H9 (cell line): Measurements from ENCODE around the gene TMEM61. TPM values are rescaled to one million over a fixed set of nuclear protein-coding genes. Genes with fewer than 3 reads are reported as not detected.

Source experiments
- DNase-seq: peaks from one replicate; pipeline ENCODE4 v3.0.0-alpha.2; 2017
- H2AFZ ChIP-seq: one replicate; pipeline ENCODE4 v1.6.1; 2013; ENCODE audit warnings: mild to moderate bottlenecking, low read length, control low read depth, moderate library complexity
- H2AK5ac ChIP-seq: 2 replicates; pipeline ENCODE4 v1.6.1; 2013; ENCODE audit warnings: low read length, control low read depth, mixed read lengths; ENCODE audit not compliant: insufficient read length
- H2BK120ac ChIP-seq: one replicate; pipeline ENCODE4 v1.6.1; 2013; ENCODE audit warnings: low read depth, mild to moderate bottlenecking, low read length, control low read depth, inconsistent platforms; ENCODE audit not compliant: poor library complexity, severe bottlenecking
- H2BK12ac ChIP-seq: 2 replicates; pipeline ENCODE4 v1.6.1; 2013; ENCODE audit warnings: low read length, control low read depth, mixed read lengths, low read depth; ENCODE audit not compliant: insufficient read length
- H2BK15ac ChIP-seq: 2 replicates; pipeline ENCODE4 v1.6.1; 2013; ENCODE audit warnings: low read depth, low read length, control low read depth
- H2BK20ac ChIP-seq: one replicate; pipeline ENCODE4 v1.6.1; 2013; ENCODE audit warnings: low read depth, mild to moderate bottlenecking, low read length, control low read depth, inconsistent platforms; ENCODE audit not compliant: poor library complexity, severe bottlenecking
- H2BK5ac ChIP-seq: 2 replicates; pipeline ENCODE4 v1.6.1; 2013; ENCODE audit warnings: low read length, control low read depth, mixed read lengths; ENCODE audit not compliant: insufficient read length
- H3K14ac ChIP-seq: 2 replicates; pipeline ENCODE4 v1.6.1; 2013; ENCODE audit warnings: low read length, control low read depth; ENCODE audit not compliant: insufficient read depth
- H3K18ac ChIP-seq: 2 replicates; pipeline ENCODE4 v1.6.1; 2013; ENCODE audit warnings: low read depth, mild to moderate bottlenecking, mixed read lengths, low read length, control low read depth; ENCODE audit not compliant: insufficient read length
- H3K23ac ChIP-seq: 2 replicates; pipeline ENCODE4 v1.6.1; 2013; ENCODE audit warnings: low read length, control low read depth, mixed read lengths, low read depth; ENCODE audit not compliant: insufficient read length
- H3K23me2 ChIP-seq: 2 replicates; pipeline ENCODE4 v1.6.1; 2013; ENCODE audit warnings: low read depth, mild to moderate bottlenecking, mixed read lengths, low read length, control low read depth; ENCODE audit not compliant: insufficient read length, poor library complexity, severe bottlenecking
- H3K27ac ChIP-seq: 2 replicates; pipeline ENCODE4 v1.5.1; 2013; ENCODE audit warnings: low read length, control low read depth, mixed read lengths, low read depth; ENCODE audit not compliant: insufficient read length
- H3K27me3 ChIP-seq: 2 replicates; pipeline ENCODE4 v1.6.1; 2013; ENCODE audit warnings: low read length, control low read depth, inconsistent platforms; ENCODE audit not compliant: insufficient read depth
- H3K4ac ChIP-seq: 2 replicates; pipeline ENCODE4 v1.6.1; 2013; ENCODE audit warnings: low read depth, mild to moderate bottlenecking, control low read depth, inconsistent platforms, low read length, moderate library complexity
- H3K4me1 ChIP-seq: 2 replicates; pipeline ENCODE4 v1.6.1; 2013; ENCODE audit warnings: low read length, control low read depth, inconsistent platforms; ENCODE audit not compliant: insufficient read depth
- H3K4me2 ChIP-seq: 2 replicates; pipeline ENCODE4 v1.6.1; 2013; ENCODE audit warnings: low read length, control low read depth, mixed read lengths; ENCODE audit not compliant: insufficient read length, insufficient read depth
- H3K56ac ChIP-seq: 2 replicates; pipeline ENCODE4 v1.6.1; 2013; ENCODE audit warnings: low read depth, mild to moderate bottlenecking, mixed read lengths, low read length, control low read depth; ENCODE audit not compliant: insufficient read length
- H3K79me1 ChIP-seq: 2 replicates; pipeline ENCODE4 v1.6.1; 2013; ENCODE audit warnings: low read depth, mild to moderate bottlenecking, moderate library complexity, low read length, control low read depth, inconsistent platforms; ENCODE audit not compliant: insufficient read depth, poor library complexity, severe bottlenecking
- H3K79me2 ChIP-seq: 2 replicates; pipeline ENCODE4 v1.6.1; 2013; ENCODE audit warnings: low read length, control low read depth, inconsistent platforms; ENCODE audit not compliant: insufficient read depth
- H3K9ac ChIP-seq: 2 replicates; pipeline ENCODE4 v1.6.1; 2013; ENCODE audit warnings: low read length, control low read depth, mixed read lengths; ENCODE audit not compliant: insufficient read length; ENCODE audit errors: extremely low read depth
- H3K9me3 ChIP-seq: one replicate; pipeline ENCODE4 v1.6.1; 2013; ENCODE audit warnings: low read depth, low read length, inconsistent platforms; ENCODE audit not compliant: control insufficient read depth
- H3T11ph ChIP-seq: one replicate; pipeline ENCODE4 v1.6.1; 2013; ENCODE audit warnings: mild to moderate bottlenecking, low read length, control low read depth, inconsistent platforms
- H4K20me1 ChIP-seq: one replicate; pipeline ENCODE4 v1.6.1; 2013; ENCODE audit not compliant: control insufficient read depth, insufficient read length, insufficient read depth
- H4K5ac ChIP-seq: 2 replicates; pipeline ENCODE4 v1.6.1; 2013; ENCODE audit warnings: low read depth, mild to moderate bottlenecking, mixed read lengths, low read length, control low read depth; ENCODE audit not compliant: insufficient read length
- H4K8ac ChIP-seq: replicated peaks from 2 replicates; pipeline ENCODE4 v1.6.1; 2013; ENCODE audit warnings: low read length, control low read depth, mixed read lengths, low read depth; ENCODE audit not compliant: insufficient read length
- H4K91ac ChIP-seq: 2 replicates; pipeline ENCODE4 v1.6.1; 2013; ENCODE audit warnings: low read depth, mild to moderate bottlenecking, moderate library complexity, mixed read lengths, low read length, control low read depth; ENCODE audit not compliant: insufficient read length
- H3K27ac Mint-ChIP-seq, 3 experiments: 2 replicates in 2 of 3; 3 replicates in 1 of 3; pipeline ENCODE4 v1.8.0; 2020 to 2021; ENCODE audit warnings: mixed read lengths in 3 of 3, mild to moderate bottlenecking in 1 of 3, moderate library complexity in 1 of 3
- H3K27me3 Mint-ChIP-seq: 2 replicates; pipeline ENCODE4 v1.8.0; 2021; ENCODE audit warnings: low read depth, mild to moderate bottlenecking, moderate library complexity, mixed read lengths
- H3K36me3 Mint-ChIP-seq, 3 experiments: 2 replicates in 2 of 3; 3 replicates in 1 of 3; pipeline ENCODE4 v1.8.0; 2020 to 2021; ENCODE audit warnings: low read depth in 3 of 3, mixed read lengths in 3 of 3; ENCODE audit not compliant: insufficient read depth in 1 of 3
- H3K4me1 Mint-ChIP-seq, 2 experiments: 2 replicates each; pipeline ENCODE4 v1.8.0; 2020; ENCODE audit warnings: mixed read lengths in 2 of 2
- H3K4me3 Mint-ChIP-seq, 2 experiments: 2 replicates in 1 of 2; 3 replicates in 1 of 2; pipeline ENCODE4 v1.8.0; 2020 to 2021; ENCODE audit warnings: mild to moderate bottlenecking in 2 of 2, mixed read lengths in 2 of 2, moderate library complexity in 1 of 2
- H3K9me3 Mint-ChIP-seq, 2 experiments: 2 replicates in 1 of 2; 3 replicates in 1 of 2; pipeline ENCODE4 v1.8.0; 2020; ENCODE audit warnings: mild to moderate bottlenecking in 2 of 2, mixed read lengths in 2 of 2, moderate library complexity in 1 of 2
- CTCF ChIP-seq: fragments of 200-600 bp; sonication (generic); conservative IDR thresholded peaks from 3 replicates; pipeline ENCODE4 v1.8.0; 2021; ENCODE audit warnings: antibody characterized with exemption, mild to moderate bottlenecking
- WGBS: extraction: QIAGEN DNeasy Blood & Tissue Kit; methylation state at CpG from one replicate; pipeline ENCODE4 v1.1.7; 2013; ENCODE audit warnings: missing lambda C conversion rate, low lambda C conversion rate, mixed read lengths; ENCODE audit not compliant: insufficient read length; ENCODE audit errors: extremely low coverage; 5-methylcytosine and 5-hydroxymethylcytosine counted together
- total RNA-seq: library from RNA; stranded (reverse); gene quantifications from 2 replicates; pipeline ENCODE4 v1.2.1, GENCODE V29; 2021

TMEM61 gene
- total RNA-seq, 1 experiment from 2014 or later, result 0.61 TPM

GRCh38 chr1:55037733-55038551, 57.5 kb downstream of the TMEM61 start:
- no peak for TF ChIP-seq CTCF
- Histone ChIP-seq H2BK15ac (no peak overlapping the region), H3K4me1 (peaks cover 9% of the 10 kb centered on the region; the same call in 1 of the 2 replicates), H3K4me2 (no peak overlapping the region), H3K27ac (no peak overlapping the region), H3K23me2 (peaks cover 21% of the 10 kb centered on the region), H4K8ac (no peak overlapping the region), H3K4ac (no peak overlapping the region), H2BK120ac (no peak overlapping the region), H4K91ac (no peak overlapping the region), H3T11ph (no peak overlapping the region), H3K14ac (no peak overlapping the region), H2BK5ac (no peak overlapping the region), H2BK12ac (no peak overlapping the region), H3K23ac (no peak overlapping the region), H4K20me1 (no peaks in the 10 kb centered on the region), H2AFZ (no peak overlapping the region), H3K56ac (no peak overlapping the region), H3K27me3 (peaks cover 11% of the 10 kb centered on the region; the same call in 1 of the 2 replicates), H3K9me3 (no peaks in the 10 kb centered on the region), H3K9ac (no peak overlapping the region), H3K18ac (no peak overlapping the region), H2AK5ac (no peak overlapping the region), H3K79me1 (no peaks in the 10 kb centered on the region), H4K5ac (no peak overlapping the region), H3K79me2 (peaks cover 12% of the 10 kb centered on the region; the same call in 1 of the 2 replicates), H2BK20ac (no peak overlapping the region)
- Mint-ChIP-seq H3K9me3 (no peaks in the 10 kb centered on the region; a peak in 2 of 5 replicates), H3K4me1 (peaks cover 38 to 49% of the 10 kb centered on the region in 2 experiments), H3K27ac (no peak overlapping the region; a peak in 1 of 7 replicates), H3K36me3 (peaks cover 2 to 14% (median 7%) of the 10 kb centered on the region in 3 experiments; a peak in 5 of 7 replicates), H3K4me3 (peak overlapping the region in 1 of 2 experiments; percentile 53; a peak in 2 of 5 replicates), H3K27me3 (peaks cover 49% of the 10 kb centered on the region)
- WGBS, result no CpG with 5 or more reads among the region's 8 CpGs
- no peak for DNase-seq
